Liver (tissue), 3 donors: Measurements from ENCODE around the gene NHLRC3.

Experiments
- EGR1 ChIP-seq, 2 donors: IDR thresholded peaks; 2 replicates each; pipeline ENCODE4 v1.6.1; 2016 to 2018; ENCODE audit warnings: antibody characterized with exemption in 2 of 2, low read depth in 2 of 2
- FOXA1 ChIP-seq: IDR thresholded peaks from 2 replicates; pipeline ENCODE4 v1.6.1; 2016; ENCODE audit warnings: antibody characterized with exemption
- GABPA ChIP-seq, 2 donors: IDR thresholded peaks in 1 of 2; conservative IDR thresholded peaks in 1 of 2; 2 replicates each; pipeline ENCODE4 v1.6.1; 2016; ENCODE audit warnings: antibody characterized with exemption in 2 of 2, mild to moderate bottlenecking in 1 of 2, moderate library complexity in 1 of 2
- TF ChIP-seq, protein P1 (sequence below): IDR thresholded peaks from 2 replicates; pipeline ENCODE4 v1.6.1; 2016; ENCODE audit warnings: antibody characterized with exemption, mild to moderate bottlenecking
- TF ChIP-seq, protein P2 (sequence below): fragments of 150-350 bp; IDR thresholded peaks from 2 replicates; pipeline ENCODE4 v1.5.1; 2017; ENCODE audit warnings: improper control_type of control experiment, low read depth, low read length; ENCODE audit not compliant: missing input control
- donor health status: healthy.
- donor health status: healthy.

DNA sequence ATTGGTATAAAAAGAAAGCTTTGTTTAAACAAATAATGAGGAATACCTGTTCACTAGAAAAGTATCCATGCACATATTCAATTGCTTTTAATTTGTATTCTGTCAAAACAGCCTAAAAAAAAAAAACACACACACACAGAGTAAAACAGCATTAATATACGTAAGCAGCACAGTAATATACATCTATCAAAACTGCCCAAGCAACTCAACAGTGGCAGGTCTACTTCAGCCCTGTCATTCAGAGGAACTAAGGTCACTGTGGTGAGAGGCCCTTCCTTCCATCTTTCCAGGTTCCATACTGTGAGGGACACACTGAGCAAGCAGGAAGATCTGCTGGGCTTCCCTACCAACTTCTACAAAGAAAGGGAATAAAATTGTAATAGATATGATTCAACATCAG, 4.2 kb upstream of the NHLRC3 start:
- TF ChIP-seq, protein P1, sequence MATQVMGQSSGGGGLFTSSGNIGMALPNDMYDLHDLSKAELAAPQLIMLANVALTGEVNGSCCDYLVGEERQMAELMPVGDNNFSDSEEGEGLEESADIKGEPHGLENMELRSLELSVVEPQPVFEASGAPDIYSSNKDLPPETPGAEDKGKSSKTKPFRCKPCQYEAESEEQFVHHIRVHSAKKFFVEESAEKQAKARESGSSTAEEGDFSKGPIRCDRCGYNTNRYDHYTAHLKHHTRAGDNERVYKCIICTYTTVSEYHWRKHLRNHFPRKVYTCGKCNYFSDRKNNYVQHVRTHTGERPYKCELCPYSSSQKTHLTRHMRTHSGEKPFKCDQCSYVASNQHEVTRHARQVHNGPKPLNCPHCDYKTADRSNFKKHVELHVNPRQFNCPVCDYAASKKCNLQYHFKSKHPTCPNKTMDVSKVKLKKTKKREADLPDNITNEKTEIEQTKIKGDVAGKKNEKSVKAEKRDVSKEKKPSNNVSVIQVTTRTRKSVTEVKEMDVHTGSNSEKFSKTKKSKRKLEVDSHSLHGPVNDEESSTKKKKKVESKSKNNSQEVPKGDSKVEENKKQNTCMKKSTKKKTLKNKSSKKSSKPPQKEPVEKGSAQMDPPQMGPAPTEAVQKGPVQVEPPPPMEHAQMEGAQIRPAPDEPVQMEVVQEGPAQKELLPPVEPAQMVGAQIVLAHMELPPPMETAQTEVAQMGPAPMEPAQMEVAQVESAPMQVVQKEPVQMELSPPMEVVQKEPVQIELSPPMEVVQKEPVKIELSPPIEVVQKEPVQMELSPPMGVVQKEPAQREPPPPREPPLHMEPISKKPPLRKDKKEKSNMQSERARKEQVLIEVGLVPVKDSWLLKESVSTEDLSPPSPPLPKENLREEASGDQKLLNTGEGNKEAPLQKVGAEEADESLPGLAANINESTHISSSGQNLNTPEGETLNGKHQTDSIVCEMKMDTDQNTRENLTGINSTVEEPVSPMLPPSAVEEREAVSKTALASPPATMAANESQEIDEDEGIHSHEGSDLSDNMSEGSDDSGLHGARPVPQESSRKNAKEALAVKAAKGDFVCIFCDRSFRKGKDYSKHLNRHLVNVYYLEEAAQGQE, result no peak
- TF ChIP-seq, protein P2, sequence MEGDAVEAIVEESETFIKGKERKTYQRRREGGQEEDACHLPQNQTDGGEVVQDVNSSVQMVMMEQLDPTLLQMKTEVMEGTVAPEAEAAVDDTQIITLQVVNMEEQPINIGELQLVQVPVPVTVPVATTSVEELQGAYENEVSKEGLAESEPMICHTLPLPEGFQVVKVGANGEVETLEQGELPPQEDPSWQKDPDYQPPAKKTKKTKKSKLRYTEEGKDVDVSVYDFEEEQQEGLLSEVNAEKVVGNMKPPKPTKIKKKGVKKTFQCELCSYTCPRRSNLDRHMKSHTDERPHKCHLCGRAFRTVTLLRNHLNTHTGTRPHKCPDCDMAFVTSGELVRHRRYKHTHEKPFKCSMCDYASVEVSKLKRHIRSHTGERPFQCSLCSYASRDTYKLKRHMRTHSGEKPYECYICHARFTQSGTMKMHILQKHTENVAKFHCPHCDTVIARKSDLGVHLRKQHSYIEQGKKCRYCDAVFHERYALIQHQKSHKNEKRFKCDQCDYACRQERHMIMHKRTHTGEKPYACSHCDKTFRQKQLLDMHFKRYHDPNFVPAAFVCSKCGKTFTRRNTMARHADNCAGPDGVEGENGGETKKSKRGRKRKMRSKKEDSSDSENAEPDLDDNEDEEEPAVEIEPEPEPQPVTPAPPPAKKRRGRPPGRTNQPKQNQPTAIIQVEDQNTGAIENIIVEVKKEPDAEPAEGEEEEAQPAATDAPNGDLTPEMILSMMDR, result no peak
- TF ChIP-seq FOXA1 (no peak), EGR1 (IDR thresholded peaks at IDR 0.05; ENCODE audit: low read depth in 2 of 2) (no peak), GABPA (IDR thresholded peaks at IDR 0.05 in 1 of 2, conservative IDR thresholded peaks at IDR 0.05 in 1 of 2) (no peak)
